Natural killer cell (primary cell): Measurements from ENCODE around the gene PTPRA. TPM values are rescaled to one million over a fixed set of nuclear protein-coding genes. Genes with fewer than 3 reads are reported as not detected.

Experiments used
- ATAC-seq, 3 donors: fragments of 150-1000 bp in 2 of 3; fragments of 200-7000 bp in 1 of 3; cut with Tn5 transposase; 1 replicate in 1 of 3; 2 replicates in 2 of 3; pipeline ENCODE4 v1.10.0; 2021; ENCODE audit warnings: mild to moderate bottlenecking in 2 of 3, moderate library complexity in 2 of 3
- DNase-seq, 2 donors: peaks; one replicate each; pipeline versions ENCODE4 v3.0.0 to v3.0.0-alpha.2; 2013 to 2021; ENCODE audit warnings: mixed read lengths in 1 of 2
- H3K27ac ChIP-seq: one replicate; pipeline ENCODE4 v1.5.1; 2013; ENCODE audit warnings: mild to moderate bottlenecking, low read length
- H3K27me3 ChIP-seq: one replicate; pipeline ENCODE4 v1.6.1; 2013; ENCODE audit warnings: low read length; ENCODE audit not compliant: control insufficient read depth, insufficient read depth
- H3K36me3 ChIP-seq: one replicate; pipeline ENCODE4 v1.6.1; 2013; ENCODE audit warnings: low read length; ENCODE audit not compliant: control insufficient read depth, insufficient read depth
- H3K4me1 ChIP-seq: one replicate; pipeline ENCODE4 v1.6.1; 2013; ENCODE audit warnings: low read length; ENCODE audit not compliant: control insufficient read depth, insufficient read depth
- H3K4me3 ChIP-seq: one replicate; pipeline ENCODE4 v1.5.1; 2013; ENCODE audit warnings: low read length
- H3K9me3 ChIP-seq: one replicate; pipeline ENCODE4 v1.6.1; 2013; ENCODE audit warnings: low read length; ENCODE audit not compliant: control insufficient read depth, insufficient read depth
- H3K27ac Mint-ChIP-seq, 2 donors: one replicate each; pipeline ENCODE4 v1.8.0; 2022; ENCODE audit warnings: mild to moderate bottlenecking in 2 of 2, mixed read lengths in 2 of 2, moderate library complexity in 1 of 2
- H3K27me3 Mint-ChIP-seq, 2 donors: one replicate each; pipeline ENCODE4 v1.8.0; 2022; ENCODE audit warnings: low read depth in 2 of 2, mixed read lengths in 2 of 2
- H3K36me3 Mint-ChIP-seq: one replicate; pipeline ENCODE4 v1.8.0; 2022; ENCODE audit warnings: mixed read lengths
- H3K4me1 Mint-ChIP-seq, 2 donors: one replicate each; pipeline ENCODE4 v1.8.0; 2022; ENCODE audit warnings: mixed read lengths in 2 of 2
- H3K4me3 Mint-ChIP-seq: one replicate; pipeline ENCODE4 v1.8.0; 2022; ENCODE audit warnings: mild to moderate bottlenecking, moderate library complexity, mixed read lengths
- H3K9me3 Mint-ChIP-seq, 2 donors: one replicate each; pipeline ENCODE4 v1.8.0; 2022; ENCODE audit warnings: mixed read lengths in 2 of 2
- WGBS: methylation state at CpG from one replicate; pipeline ENCODE4 v1.1.7; 2013; ENCODE audit warnings: missing lambda C conversion rate; ENCODE audit not compliant: insufficient coverage; 5-methylcytosine and 5-hydroxymethylcytosine counted together
- intact Hi-C: fragments of 100-400 bp; cut with micrococcal nuclease; formaldehyde crosslinking; loops from one replicate; pipeline ENCODE4 v1.14.2; 2022
- total RNA-seq, 4 donors: library from RNA; stranded (reverse); fragments of 120-200 nt in 1 of 4; gene quantifications; one replicate each; pipeline versions ENCODE4 v1.2.3 to v1.2.4, GENCODE V29; 2013 to 2022
- TF ChIP-seq, protein P1 (sequence below): fragments of 200-600 bp; IDR thresholded peaks from one replicate; pipeline ENCODE4 v1.8.0; 2022; ENCODE audit warnings: antibody characterized with exemption

The PTPRA gene
- total RNA-seq, 3 donors from 2014 or later (not counting 1 experiment from before 2014, with no cell fraction given) = 125 to 172 (median 141) TPM

DNA sequence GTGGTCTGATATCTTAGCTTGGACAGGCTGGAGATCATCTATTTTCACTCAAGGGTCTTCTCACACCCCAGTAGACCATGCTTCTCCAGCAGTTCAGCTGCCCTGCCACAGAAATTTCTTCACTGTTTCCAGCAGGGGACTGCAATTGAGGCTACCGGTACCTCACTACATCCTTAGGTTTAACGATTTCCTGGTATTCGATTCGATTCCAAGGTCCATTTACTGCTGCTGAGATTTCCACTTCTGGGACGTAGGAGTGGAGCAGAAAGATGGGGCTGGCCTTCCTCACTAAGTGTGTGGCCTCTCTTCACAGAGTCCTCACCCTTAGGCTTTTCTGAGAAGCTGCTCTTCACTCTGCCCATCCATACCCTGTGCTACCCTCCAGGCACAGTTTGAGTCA lies 26.6 kb upstream of the PTPRA start:
- Mint-ChIP-seq H3K4me1 (peaks cover 25 to 40% of the 10 kb centered on the region in 2 donors), H3K9me3 (no peaks in the 10 kb centered on the region), H3K27me3 (no peaks in the 10 kb centered on the region), H3K36me3 (no peaks in the 10 kb centered on the region), H3K27ac (peak overlapping the region in 1 of 2 donors; percentile 42), H3K4me3 (no peak overlapping the region)
- peaks cover 4% of the 10 kb centered on the region for H3K36me3 ChIP-seq
- H3K27ac ChIP-seq = no peak overlapping the region
- no peaks in the 10 kb centered on the region for H3K9me3 ChIP-seq
- H3K4me1 ChIP-seq = peaks cover 12% of the 10 kb centered on the region
- DNase-seq (no peak), ATAC-seq (no peak)
- TF ChIP-seq, protein P1, sequence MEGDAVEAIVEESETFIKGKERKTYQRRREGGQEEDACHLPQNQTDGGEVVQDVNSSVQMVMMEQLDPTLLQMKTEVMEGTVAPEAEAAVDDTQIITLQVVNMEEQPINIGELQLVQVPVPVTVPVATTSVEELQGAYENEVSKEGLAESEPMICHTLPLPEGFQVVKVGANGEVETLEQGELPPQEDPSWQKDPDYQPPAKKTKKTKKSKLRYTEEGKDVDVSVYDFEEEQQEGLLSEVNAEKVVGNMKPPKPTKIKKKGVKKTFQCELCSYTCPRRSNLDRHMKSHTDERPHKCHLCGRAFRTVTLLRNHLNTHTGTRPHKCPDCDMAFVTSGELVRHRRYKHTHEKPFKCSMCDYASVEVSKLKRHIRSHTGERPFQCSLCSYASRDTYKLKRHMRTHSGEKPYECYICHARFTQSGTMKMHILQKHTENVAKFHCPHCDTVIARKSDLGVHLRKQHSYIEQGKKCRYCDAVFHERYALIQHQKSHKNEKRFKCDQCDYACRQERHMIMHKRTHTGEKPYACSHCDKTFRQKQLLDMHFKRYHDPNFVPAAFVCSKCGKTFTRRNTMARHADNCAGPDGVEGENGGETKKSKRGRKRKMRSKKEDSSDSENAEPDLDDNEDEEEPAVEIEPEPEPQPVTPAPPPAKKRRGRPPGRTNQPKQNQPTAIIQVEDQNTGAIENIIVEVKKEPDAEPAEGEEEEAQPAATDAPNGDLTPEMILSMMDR = no peak
- H3K4me3 ChIP-seq = no peak overlapping the region
- H3K27me3 ChIP-seq = no peaks in the 10 kb centered on the region
- intact Hi-C loops = no loop called here
- 98% methylated on average over 5 of the region's 5 CpGs for WGBS

DNA sequence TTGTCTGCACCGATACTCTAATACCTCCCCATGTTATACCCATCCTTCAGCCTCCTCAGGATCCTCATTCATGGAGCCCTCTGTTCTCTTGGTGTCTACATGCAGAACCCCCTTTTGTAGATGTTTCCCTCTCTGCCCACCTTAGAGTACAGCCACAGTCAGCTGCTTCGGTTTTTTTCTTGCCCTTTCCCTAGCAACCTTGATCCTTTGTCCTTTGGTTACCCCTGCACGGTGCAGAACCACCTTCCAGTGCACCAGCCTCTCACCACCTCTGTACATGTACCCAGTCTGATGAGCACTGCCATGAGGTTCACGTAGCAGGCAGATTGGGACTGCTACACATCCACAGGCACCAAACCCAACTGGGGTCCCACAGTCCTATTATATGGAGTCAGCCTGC lies 25.5 kb upstream of the PTPRA start:
- no peaks in the 10 kb centered on the region for H3K9me3 ChIP-seq
- Mint-ChIP-seq H3K27me3 (no peaks in the 10 kb centered on the region), H3K4me1 (peaks cover 35 to 51% of the 10 kb centered on the region in 2 donors), H3K27ac (peak overlapping the region in 1 of 2 donors; percentile 58), H3K9me3 (no peaks in the 10 kb centered on the region), H3K4me3 (no peak overlapping the region), H3K36me3 (no peaks in the 10 kb centered on the region)
- H3K4me3 ChIP-seq = no peak overlapping the region
- H3K36me3 ChIP-seq = peaks cover 4% of the 10 kb centered on the region
- intact Hi-C loops = no loop called here
- no peaks in the 10 kb centered on the region for H3K27me3 ChIP-seq
- TF ChIP-seq, protein P1 = no peak
- DNase-seq (no peak), ATAC-seq (no peak)
- peaks cover 18% of the 10 kb centered on the region for H3K4me1 ChIP-seq
- 94% methylated on average over 4 of the region's 4 CpGs for WGBS
- H3K27ac ChIP-seq = no peak overlapping the region

DNA sequence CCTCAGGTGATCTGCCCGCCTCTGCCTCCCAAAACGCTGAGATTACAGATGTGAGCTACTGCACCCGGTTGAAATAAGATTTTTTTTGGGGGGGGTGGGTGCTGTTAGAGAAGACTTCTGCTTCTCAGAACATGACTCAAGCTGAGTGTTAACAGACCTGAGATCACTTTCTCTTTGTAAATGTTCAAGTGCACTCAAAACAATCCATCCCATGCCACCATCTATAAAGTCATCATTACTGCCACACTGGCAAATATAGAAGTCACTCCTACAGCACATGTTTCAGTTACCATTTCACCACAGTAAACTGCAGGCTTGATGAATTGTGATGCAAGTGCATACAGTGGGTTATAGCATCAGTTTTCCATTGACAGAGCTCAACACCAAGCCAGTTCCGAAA lies 23.8 kb upstream of the PTPRA start:
- Mint-ChIP-seq H3K4me1 (peaks cover 25 to 50% of the 10 kb centered on the region in 2 donors), H3K9me3 (no peaks in the 10 kb centered on the region), H3K27me3 (no peaks in the 10 kb centered on the region), H3K4me3 (no peak overlapping the region), H3K36me3 (no peaks in the 10 kb centered on the region), H3K27ac (peak overlapping the region in 1 of 2 donors; percentile 90)
- H3K36me3 ChIP-seq = no peaks in the 10 kb centered on the region
- peaks cover 23% of the 10 kb centered on the region for H3K4me1 ChIP-seq
- H3K4me3 ChIP-seq = no peak overlapping the region
- H3K9me3 ChIP-seq = no peaks in the 10 kb centered on the region
- DNase-seq (no peak), ATAC-seq (no peak)
- H3K27ac ChIP-seq = no peak overlapping the region
- intact Hi-C loops = no loop called here
- TF ChIP-seq, protein P1 = no peak
- 91% methylated on average over 4 of the region's 4 CpGs for WGBS
- H3K27me3 ChIP-seq = no peaks in the 10 kb centered on the region

DNA sequence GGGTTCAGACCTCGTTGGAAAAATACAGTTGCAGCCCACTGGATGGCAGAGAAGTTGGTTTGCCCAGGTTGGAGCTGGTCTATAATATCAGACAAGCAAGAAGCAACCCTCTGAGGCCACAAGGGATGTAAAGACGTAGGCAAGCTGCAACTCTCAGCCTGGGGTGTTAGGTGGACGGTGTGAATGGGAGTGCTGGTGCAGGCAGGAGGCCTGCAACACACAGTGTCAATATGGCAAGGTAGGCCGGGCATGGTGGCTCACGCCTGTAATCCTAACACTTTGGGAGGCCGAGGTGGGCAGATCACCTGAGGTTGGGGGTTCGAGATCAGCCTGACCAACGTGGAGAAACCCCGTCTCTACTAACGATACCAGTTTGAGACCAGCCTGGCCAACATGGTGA lies 22.2 kb upstream of the PTPRA start:
- Histone ChIP-seq H3K27ac (no peak overlapping the region), H3K9me3 (no peaks in the 10 kb centered on the region), H3K27me3 (no peaks in the 10 kb centered on the region), H3K4me1 (peaks cover 23% of the 10 kb centered on the region), H3K4me3 (no peak overlapping the region), H3K36me3 (no peaks in the 10 kb centered on the region)
- no peaks in the 10 kb centered on the region for H3K27me3 Mint-ChIP-seq
- peak overlapping the region; percentile 88 to 90 for H3K27ac Mint-ChIP-seq
- peak in 2 of 3 donors; percentile 14 to 25 for ATAC-seq
- H3K4me1 Mint-ChIP-seq = peaks cover 21 to 42% of the 10 kb centered on the region in 2 donors
- no peaks in the 10 kb centered on the region for H3K36me3 Mint-ChIP-seq
- intact Hi-C loops = loop anchor here (5.0 kb wide), 2 partner anchors 109 to 151 kb away; no protein-coding TSS in a partner anchor
- DNase-seq = peak in 1 of 2 donors; percentile 26
- TF ChIP-seq, protein P1 = no peak
- WGBS = 77% methylated on average over 10 of the region's 10 CpGs
- H3K9me3 Mint-ChIP-seq = no peaks in the 10 kb centered on the region
- H3K4me3 Mint-ChIP-seq = peak overlapping the region; percentile 37
